MCF 10A (cell line): ENCODE data around the gene USF1. TPM values are rescaled to one million over a fixed set of nuclear protein-coding genes. Genes with fewer than 3 reads are reported as not detected.
"Not testable (repeated sequence)": the region's sequence is repeated elsewhere in the genome, so short reads cannot be mapped to it uniquely, and the experiment has no call there.

Experiments used
- BruUV-seq: library from RNA; stranded (reverse); fragments of 400-500 nt; replicated peaks from 2 replicates; lab custom pipeline; 2021; lab: Mats Ljungman, UMichigan
- CTCF ChIA-PET: fragments of 300-600 bp; sonication (Branson Sonifier 250); formaldehyde crosslinking; extraction: SDS; loops from one replicate; lab custom pipeline; 2021; ENCODE audit warnings: antibody characterized with exemption, inconsistent platforms; lab: Yijun Ruan, JAX
- POLR2A ChIA-PET: fragments of 300-600, 350-650 bp; sonication (Branson Sonifier 250); formaldehyde crosslinking; extraction: SDS; loops from one replicate; lab custom pipeline; 2020; ENCODE audit warnings: antibody characterized with exemption, inconsistent platforms; lab: Yijun Ruan, JAX
- DNase-seq: peaks from one replicate; pipeline ENCODE4 v3.0.0-alpha.2; 2018; ENCODE audit not compliant: unreplicated experiment
- H3K27ac Mint-ChIP-seq: one replicate; pipeline ENCODE4 v1.8.0; 2022; ENCODE audit warnings: mild to moderate bottlenecking, low read depth, mixed read lengths; ENCODE audit not compliant: unreplicated experiment
- H3K27me3 Mint-ChIP-seq: one replicate; pipeline ENCODE4 v1.8.0; 2022; ENCODE audit warnings: mixed read lengths; ENCODE audit not compliant: insufficient read depth, unreplicated experiment
- H3K36me3 Mint-ChIP-seq: one replicate; pipeline ENCODE4 v1.8.0; 2022; ENCODE audit warnings: mild to moderate bottlenecking, moderate library complexity, mixed read lengths; ENCODE audit not compliant: insufficient read depth, unreplicated experiment
- H3K4me1 Mint-ChIP-seq: one replicate; pipeline ENCODE4 v1.8.0; 2022; ENCODE audit warnings: mixed read lengths; ENCODE audit not compliant: insufficient read depth, unreplicated experiment
- H3K4me3 Mint-ChIP-seq: one replicate; pipeline ENCODE4 v1.8.0; 2022; ENCODE audit warnings: mild to moderate bottlenecking, moderate library complexity, mixed read lengths; ENCODE audit not compliant: unreplicated experiment
- H3K9me3 Mint-ChIP-seq: one replicate; pipeline ENCODE4 v1.8.0; 2022; ENCODE audit warnings: mixed read lengths; ENCODE audit not compliant: unreplicated experiment
- intact Hi-C: fragments of 100-400 bp; cut with micrococcal nuclease; formaldehyde crosslinking; loops from 2 replicates; pipeline ENCODE4 v1.14.1; 2022
- total RNA-seq: library from RNA; stranded (reverse); gene quantifications from 2 replicates; pipeline ENCODE4 v1.2.3, GENCODE V29; 2022
- TF ChIP-seq, protein P1 (sequence below): fragments of 200-600 bp; IDR thresholded peaks from one replicate; pipeline ENCODE4 v1.8.0; 2022; ENCODE audit warnings: antibody characterized with exemption, mild to moderate bottlenecking; ENCODE audit not compliant: unreplicated experiment

Gene USF1
- total RNA-seq, 1 experiment from 2014 or later = 48.8 TPM

DNA sequence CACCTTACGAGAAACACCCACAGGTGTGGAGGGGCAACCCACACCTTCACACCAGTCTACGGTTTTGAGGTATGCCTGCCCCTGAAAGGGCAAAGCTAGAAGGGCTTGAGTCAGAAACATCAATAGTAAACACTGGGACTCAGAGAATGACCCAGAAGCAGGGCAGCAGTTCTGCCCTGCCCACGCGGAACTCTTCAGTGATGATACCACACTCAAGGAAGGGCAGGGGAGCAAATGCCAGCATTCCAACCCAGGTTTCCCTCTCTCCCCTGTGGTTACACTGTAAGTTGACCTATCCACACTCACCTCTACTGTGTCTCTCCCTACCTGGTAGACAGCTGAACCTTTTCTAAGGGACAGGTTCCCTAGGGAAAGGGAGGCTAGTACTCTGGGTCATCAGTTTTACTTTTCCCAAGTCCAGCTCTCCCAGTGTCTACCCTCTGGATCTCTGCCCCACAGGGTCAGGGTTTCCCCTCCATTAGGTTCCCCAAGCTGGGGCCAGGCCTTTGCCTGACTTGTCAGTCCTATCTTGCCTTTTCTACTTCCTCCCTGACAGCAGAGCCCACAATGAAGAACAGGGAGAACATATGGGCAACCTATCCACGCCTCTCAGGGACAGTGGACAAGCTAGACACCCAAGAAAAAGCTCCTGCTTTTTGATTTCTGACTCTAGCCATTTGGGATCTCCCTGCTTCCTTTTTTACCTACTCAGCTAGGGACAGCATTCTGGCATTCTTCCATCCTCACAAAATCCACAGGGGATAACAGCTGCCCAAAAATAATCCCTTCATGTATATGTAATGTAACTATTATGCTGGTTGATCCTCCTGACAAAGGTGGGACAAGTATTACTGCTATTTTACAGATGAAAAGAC, 27.8 kb downstream of the USF1 start:
- H3K27me3 Mint-ChIP-seq = no peaks in the 10 kb centered on the region
- no peaks in the 10 kb centered on the region for H3K9me3 Mint-ChIP-seq
- peaks cover 62% of the 10 kb centered on the region for H3K4me1 Mint-ChIP-seq
- peaks cover 10% of the 10 kb centered on the region for H3K36me3 Mint-ChIP-seq
- ChIA-PET POLR2A (interaction anchor here (0.7 to 5.9 kb wide), 16 partner anchors 8 to 1233 kb away, joined by 3 to 371 read pairs (median 12); partner anchors contain the start of genes DEDD, ITLN2, NIT1 and PFDN2), CTCF (interaction anchor here (0.6 to 5.7 kb wide), 23 partner anchors 11 to 209 kb away, joined by 3 to 58 read pairs (median 4); partner anchors contain the start of genes KLHDC9, PPOX and TSTD1)
- H3K4me3 Mint-ChIP-seq = peak overlapping the region; percentile 80
- H3K27ac Mint-ChIP-seq = peak overlapping the region; percentile 94
- intact Hi-C loops = no loop called here
- no peak for DNase-seq
- TF ChIP-seq, protein P1, sequence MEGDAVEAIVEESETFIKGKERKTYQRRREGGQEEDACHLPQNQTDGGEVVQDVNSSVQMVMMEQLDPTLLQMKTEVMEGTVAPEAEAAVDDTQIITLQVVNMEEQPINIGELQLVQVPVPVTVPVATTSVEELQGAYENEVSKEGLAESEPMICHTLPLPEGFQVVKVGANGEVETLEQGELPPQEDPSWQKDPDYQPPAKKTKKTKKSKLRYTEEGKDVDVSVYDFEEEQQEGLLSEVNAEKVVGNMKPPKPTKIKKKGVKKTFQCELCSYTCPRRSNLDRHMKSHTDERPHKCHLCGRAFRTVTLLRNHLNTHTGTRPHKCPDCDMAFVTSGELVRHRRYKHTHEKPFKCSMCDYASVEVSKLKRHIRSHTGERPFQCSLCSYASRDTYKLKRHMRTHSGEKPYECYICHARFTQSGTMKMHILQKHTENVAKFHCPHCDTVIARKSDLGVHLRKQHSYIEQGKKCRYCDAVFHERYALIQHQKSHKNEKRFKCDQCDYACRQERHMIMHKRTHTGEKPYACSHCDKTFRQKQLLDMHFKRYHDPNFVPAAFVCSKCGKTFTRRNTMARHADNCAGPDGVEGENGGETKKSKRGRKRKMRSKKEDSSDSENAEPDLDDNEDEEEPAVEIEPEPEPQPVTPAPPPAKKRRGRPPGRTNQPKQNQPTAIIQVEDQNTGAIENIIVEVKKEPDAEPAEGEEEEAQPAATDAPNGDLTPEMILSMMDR = no peak
- BruUV-seq = no TSS peak

DNA sequence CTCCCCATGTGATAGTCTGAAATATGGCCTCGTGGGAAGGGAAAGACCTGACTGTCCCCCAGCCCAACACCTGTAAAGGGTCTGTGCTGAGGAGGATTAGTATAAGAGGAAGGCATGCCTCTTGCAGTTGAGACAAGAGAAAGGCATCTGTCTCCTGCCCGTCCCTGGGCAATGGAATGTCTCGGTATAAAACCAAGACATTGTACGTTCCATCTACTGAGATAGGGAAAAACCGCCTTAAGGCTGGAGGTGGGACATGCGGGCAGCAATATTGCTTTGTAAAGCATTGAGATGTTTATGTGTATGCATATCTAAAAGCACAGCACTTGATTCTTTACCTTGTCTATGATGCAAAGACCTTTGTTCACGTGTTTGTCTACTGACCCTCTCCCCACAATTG, 28.6 kb downstream of the USF1 start:
- ChIA-PET CTCF (interaction anchor here (1.6 to 5.7 kb wide), 3 partner anchors 20 to 81 kb away, joined by 4 to 58 read pairs (median 19); partner anchors contain the start of gene KLHDC9), POLR2A (interaction anchor here (1.4 to 5.9 kb wide), 4 partner anchors 28 to 117 kb away, joined by 4 to 371 read pairs (median 106); partner anchors contain the start of genes DEDD, NIT1, PFDN2 and USF1)
- Mint-ChIP-seq H3K27ac (peak overlapping the region; percentile 94), H3K4me3 (peak overlapping the region; percentile 80), H3K4me1 (peaks cover 58% of the 10 kb centered on the region)
- H3K36me3 Mint-ChIP-seq, H3K9me3 Mint-ChIP-seq, intact Hi-C loops, DNase-seq, BruUV-seq, H3K27me3 Mint-ChIP-seq: not testable (repeated sequence)

DNA sequence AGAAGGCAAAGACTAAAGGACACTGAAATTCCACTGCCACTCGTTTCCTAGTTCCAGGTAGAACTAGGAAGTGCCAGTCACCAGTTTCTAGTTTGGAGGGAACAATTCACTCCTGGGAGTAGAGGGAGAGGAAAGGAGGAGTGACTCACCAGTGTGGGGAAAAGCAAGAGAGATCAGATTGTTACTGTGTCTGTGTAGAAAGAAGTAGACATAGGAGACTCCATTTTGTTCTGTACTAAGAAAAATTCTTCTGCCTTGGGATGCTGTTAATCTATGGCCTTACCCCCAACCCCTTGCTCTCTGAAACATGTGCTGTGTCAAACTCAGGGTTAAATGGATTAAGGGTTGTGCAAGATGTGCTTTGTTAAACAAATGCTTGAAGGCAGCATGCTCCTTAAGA, 29.1 kb downstream of the USF1 start:
- H3K4me3 Mint-ChIP-seq, CTCF ChIA-PET, BruUV-seq, H3K9me3 Mint-ChIP-seq, intact Hi-C loops, H3K27me3 Mint-ChIP-seq: not testable (repeated sequence)
- Mint-ChIP-seq H3K4me1 (peaks cover 54% of the 10 kb centered on the region), H3K36me3 (peaks cover 15% of the 10 kb centered on the region), H3K27ac (peak overlapping the region; percentile 94)
- DNase-seq = peak; percentile 74
- POLR2A ChIA-PET = interaction anchor here (0.8 to 2.2 kb wide), 3 partner anchors 28 to 57 kb away, joined by 3 to 5 read pairs (median 4); partner anchors contain the start of gene USF1

DNA sequence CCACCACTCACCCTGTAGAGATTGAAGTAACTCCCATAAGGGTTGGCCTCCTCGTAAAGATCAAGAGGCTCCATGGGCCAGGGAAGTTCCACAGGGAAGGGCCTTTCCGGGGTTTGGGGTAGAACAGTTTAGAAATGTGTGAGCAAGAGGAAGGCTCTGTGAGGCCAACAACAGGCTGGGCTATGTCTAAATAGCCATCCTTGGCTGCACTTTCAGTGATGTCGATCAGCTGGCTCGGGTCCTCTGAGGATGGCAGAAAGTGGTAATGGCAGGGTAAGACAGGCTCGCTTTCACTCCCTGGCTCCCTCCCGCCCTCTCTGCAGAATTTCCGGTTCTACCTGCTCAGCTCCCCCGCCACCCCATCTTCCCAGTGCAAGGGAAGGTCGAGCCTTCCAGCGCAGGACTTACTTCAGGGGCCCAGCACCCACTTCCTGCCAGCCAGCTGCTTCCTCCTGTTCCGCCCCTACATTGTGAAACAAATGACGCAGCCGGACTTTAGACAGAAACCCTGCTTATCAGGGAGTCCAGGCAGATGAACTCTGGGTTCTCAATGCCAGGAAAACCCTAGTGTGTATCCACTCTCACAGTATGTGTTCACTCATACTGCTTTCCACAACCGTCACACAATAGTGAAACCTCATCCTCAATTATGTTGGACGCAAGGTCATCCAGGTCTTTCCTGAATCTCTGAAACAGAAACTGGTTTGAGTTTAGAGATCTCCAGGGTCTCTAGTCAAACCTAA, 32.1 kb downstream of the USF1 start:
- POLR2A ChIA-PET = interaction anchor here (0.6 to 7.5 kb wide), 19 partner anchors 8 to 1563 kb away, joined by 3 to 74 read pairs (median 4); partner anchors contain the start of genes ARHGAP30, F11R, NIT1 and PFDN2
- peak overlapping the region; percentile 70 for H3K4me3 Mint-ChIP-seq
- H3K4me1 Mint-ChIP-seq = peaks cover 44% of the 10 kb centered on the region
- no peaks in the 10 kb centered on the region for H3K27me3 Mint-ChIP-seq
- intact Hi-C loops = no loop called here
- H3K27ac Mint-ChIP-seq = peak overlapping the region; percentile 93
- H3K9me3 Mint-ChIP-seq = no peaks in the 10 kb centered on the region
- no TSS peak for BruUV-seq
- DNase-seq = peak; percentile 96
- CTCF ChIA-PET = interaction anchor here (0.6 to 4.2 kb wide), 13 partner anchors 9 to 936 kb away, joined by 3 to 34 read pairs (median 5); partner anchors contain the start of gene KLHDC9
- TF ChIP-seq, protein P1 = no peak
- peaks cover 28% of the 10 kb centered on the region for H3K36me3 Mint-ChIP-seq
